Measurements from ENCODE around the gene SMIM24.

SMIM24 gene

DNA sequence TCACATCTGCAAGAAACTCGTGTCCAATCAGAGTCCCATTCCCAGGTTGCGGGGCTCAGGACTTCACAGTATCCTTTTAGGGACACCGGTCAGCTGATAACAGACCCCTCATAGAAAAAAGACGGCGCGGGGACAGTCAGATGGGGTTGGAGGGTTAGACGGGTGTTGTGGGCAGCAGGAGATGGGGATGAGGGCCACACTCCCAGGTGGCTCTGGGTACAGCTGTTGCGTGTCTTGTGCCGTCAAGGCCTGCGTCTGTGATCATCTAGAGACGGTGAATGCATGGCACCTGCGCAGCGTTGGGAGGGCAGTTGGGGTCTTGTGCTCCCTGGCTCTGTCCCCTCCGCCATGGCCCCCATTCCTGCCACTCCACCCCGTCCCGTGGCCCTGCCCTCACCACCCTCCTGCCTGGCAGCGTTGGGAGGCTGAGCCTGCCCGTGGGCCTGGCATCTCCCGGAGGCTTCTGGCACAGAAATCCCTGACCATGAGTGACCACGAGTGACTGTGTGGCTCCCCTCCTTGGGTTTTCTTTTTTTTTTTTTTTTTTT lies 44.7 kb upstream of the SMIM24 start:
- no peak overlapping the region for H3K4me3 ChIP-seq (ENCODE audit: low read depth, low read length)
- no peak for TF ChIP-seq CTCF (IDR thresholded peaks at IDR 0.05; ENCODE audit: insufficient read depth, low read depth, low read length, missing control alignments)
- DNase-seq (ENCODE audit: low read depth): no peak

GRCh38 chr19:3524078-3524842 lies 43.9 kb upstream of the SMIM24 start:
- no peak overlapping the region for H3K4me3 ChIP-seq (ENCODE audit: low read depth, low read length)
- no peak for DNase-seq (ENCODE audit: low read depth)
- no peak for TF ChIP-seq CTCF (IDR thresholded peaks at IDR 0.05; ENCODE audit: insufficient read depth, low read depth, low read length, missing control alignments)

GRCh38 chr19:3523361-3524077 lies 43.2 kb upstream of the SMIM24 start:
- TF ChIP-seq CTCF (IDR thresholded peaks at IDR 0.05; ENCODE audit: insufficient read depth, low read depth, low read length, missing control alignments): no peak
- no peak for DNase-seq (ENCODE audit: low read depth)
- H3K4me3 ChIP-seq (ENCODE audit: low read depth, low read length): no peak overlapping the region

- H3K4me3 ChIP-seq (ENCODE audit: low read depth, low read length): no peak overlapping the region
- no peak for DNase-seq (ENCODE audit: low read depth)
- TF ChIP-seq CTCF (IDR thresholded peaks at IDR 0.05; ENCODE audit: insufficient read depth, low read depth, low read length, missing control alignments): no peak
Observed at GRCh38 chr19:3522421-3523360, 42.4 kb upstream of the SMIM24 start.

- no peak for TF ChIP-seq CTCF (IDR thresholded peaks at IDR 0.05; ENCODE audit: insufficient read depth, low read depth, low read length, missing control alignments)
- H3K4me3 ChIP-seq (ENCODE audit: low read depth, low read length): no peak overlapping the region
- no peak for DNase-seq (ENCODE audit: low read depth)
Observed at GRCh38 chr19:3521104-3521445, 40.8 kb upstream of the SMIM24 start.

Measured in GM12865 (cell line).